ENCODE data around the gene GPR61. TPM values are rescaled to one million over a fixed set of nuclear protein-coding genes. Genes with fewer than 3 reads are reported as not detected.

GPR61 gene
- polyA plus RNA-seq, 1 donor from 2014 or later: 9.7 TPM

- H3K9ac ChIP-seq (ENCODE audit: low read length): no peak overlapping the region
- no peak overlapping the region for H3K4me3 ChIP-seq (ENCODE audit: low read length)
- H3K36me3 ChIP-seq (ENCODE audit: insufficient read depth, low read length): no peaks in the 10 kb centered on the region
- no peaks in the 10 kb centered on the region for H3K79me2 ChIP-seq (replicated peaks; ENCODE audit: insufficient read depth, low read length)
- no peaks in the 10 kb centered on the region for H3F3A ChIP-seq (ENCODE audit: insufficient read depth, low read length, poor library complexity, severe bottlenecking)
- H2AFZ ChIP-seq (ENCODE audit: low read depth, low read length): no peak overlapping the region
- no peak overlapping the region for H3K4me2 ChIP-seq (ENCODE audit: low read length)
- H4K20me1 ChIP-seq (ENCODE audit: insufficient read depth): no peaks in the 10 kb centered on the region
- H3K9me2 ChIP-seq (ENCODE audit: insufficient read depth, low read length): no peaks in the 10 kb centered on the region
- no peaks in the 10 kb centered on the region for H3K27me3 ChIP-seq (ENCODE audit: insufficient read depth, low read depth, low read length)
- TF ChIP-seq REST (IDR thresholded peaks at IDR 0.05; ENCODE audit: borderline replicate concordance) (no peak), EZH2 (IDR thresholded peaks at IDR 0.05; ENCODE audit: borderline replicate concordance, insufficient read depth, low read length, poor library complexity, severe bottlenecking) (no peak), RAD21 (conservative IDR thresholded peaks at IDR 0.05) (no peak), EP300 (conservative IDR thresholded peaks at IDR 0.05; ENCODE audit: poor library complexity, severe bottlenecking) (no peak), CTCF (IDR thresholded peaks at IDR 0.05; ENCODE audit: poor library complexity, severe bottlenecking) (no peak), TAF1 (IDR thresholded peaks at IDR 0.05; ENCODE audit: low read depth) (no peak), POLR2AphosphoS5 (IDR thresholded peaks at IDR 0.05) (no peak), SMC3 (conservative IDR thresholded peaks at IDR 0.05; ENCODE audit: poor library complexity) (no peak), MXI1 (conservative IDR thresholded peaks at IDR 0.05; ENCODE audit: poor library complexity, severe bottlenecking) (no peak)
- H3K9me3 ChIP-seq (ENCODE audit: low read length): no peaks in the 10 kb centered on the region
- H3K27ac ChIP-seq (ENCODE audit: low read length): no peak overlapping the region
Measured at GRCh38 chr1:109538827-109539555, 681 bp upstream of the GPR61 start.

GRCh38 chr1:109541102-109541501, 1.4 kb downstream of the GPR61 start:
- Histone ChIP-seq H3K9me3 (ENCODE audit: low read length) (no peaks in the 10 kb centered on the region), H3F3A (ENCODE audit: insufficient read depth, low read length, poor library complexity, severe bottlenecking) (no peaks in the 10 kb centered on the region), H3K4me3 (ENCODE audit: low read length) (peak overlapping the region; percentile 72), H3K27ac (ENCODE audit: low read length) (no peak overlapping the region), H3K9ac (ENCODE audit: low read length) (no peak overlapping the region), H3K27me3 (ENCODE audit: insufficient read depth, low read depth, low read length) (no peaks in the 10 kb centered on the region), H3K79me2 (replicated peaks; ENCODE audit: insufficient read depth, low read length) (no peaks in the 10 kb centered on the region), H2AFZ (ENCODE audit: low read depth, low read length) (no peak overlapping the region), H3K36me3 (ENCODE audit: insufficient read depth, low read length) (no peaks in the 10 kb centered on the region), H3K9me2 (ENCODE audit: insufficient read depth, low read length) (no peaks in the 10 kb centered on the region), H3K4me2 (ENCODE audit: low read length) (no peak overlapping the region), H4K20me1 (ENCODE audit: insufficient read depth) (no peaks in the 10 kb centered on the region)
- TF ChIP-seq CTCF (IDR thresholded peaks at IDR 0.05; ENCODE audit: poor library complexity, severe bottlenecking) (no peak), EZH2 (IDR thresholded peaks at IDR 0.05; ENCODE audit: borderline replicate concordance, insufficient read depth, low read length, poor library complexity, severe bottlenecking) (no peak)
